PC-3 (cell line): ENCODE results near the gene BCL3. TPM values are rescaled to one million over a fixed set of nuclear protein-coding genes. Genes with fewer than 3 reads are reported as not detected.

Source experiments
- ATAC-seq: fragments of 200-7000 bp; cut with Tn5 transposase; 2 replicates; pipeline ENCODE4 v1.9.1; 2020; ENCODE audit warnings: mild to moderate bottlenecking, moderate library complexity
- BruUV-seq: library from RNA; stranded (reverse); fragments of 400-500 nt; replicated peaks from 2 replicates; lab custom pipeline; 2021; lab: Mats Ljungman, UMichigan
- CTCF ChIA-PET: fragments of 300-600 bp; sonication (Branson Sonifier 250); formaldehyde crosslinking; loops from one replicate; lab custom pipeline; 2022; ENCODE audit warnings: antibody characterized with exemption; lab: Charles Lee
- POLR2A ChIA-PET: fragments of 300-600 bp; sonication (Branson Sonifier 250); formaldehyde crosslinking; loops from one replicate; lab custom pipeline; 2022; ENCODE audit warnings: antibody characterized with exemption; ENCODE audit not compliant: unreplicated experiment; lab: Charles Lee
- DNase-seq: peaks from one replicate; pipeline ENCODE4 v3.0.0-alpha.2; 2015
- H2AFZ ChIP-seq: fragments of 300-600 bp; sonication (generic); 2 replicates; pipeline ENCODE4 v1.6.0; 2016; ENCODE audit warnings: antibody characterized with exemption, low read length
- H3F3A ChIP-seq: fragments of 300-600 bp; sonication (generic); one replicate; pipeline ENCODE4 v1.6.0; 2017; ENCODE audit warnings: antibody characterized with exemption, low read length, control low read depth, mild to moderate bottlenecking; ENCODE audit not compliant: unreplicated experiment
- H3K27ac ChIP-seq: fragments of 300-600 bp; sonication (generic); 2 replicates; pipeline ENCODE4 v1.5.1; 2016; ENCODE audit warnings: mild to moderate bottlenecking, low read length
- H3K27me3 ChIP-seq: fragments of 300-600 bp; sonication (generic); 2 replicates; pipeline ENCODE4 v1.6.1; 2016; ENCODE audit warnings: low read length, mixed read lengths
- H3K36me3 ChIP-seq: fragments of 300-600 bp; sonication (generic); 2 replicates; pipeline ENCODE4 v1.6.1; 2016; ENCODE audit warnings: low read depth, mixed run types, low read length, mixed read lengths
- H3K4me1 ChIP-seq: fragments of 300-600 bp; sonication (generic); 2 replicates; pipeline ENCODE4 v1.5.1; 2016; ENCODE audit warnings: low read length; ENCODE audit not compliant: insufficient read depth
- H3K4me2 ChIP-seq: fragments of 300-600 bp; sonication (generic); 2 replicates; pipeline ENCODE4 v1.6.0; 2016; ENCODE audit warnings: low read length
- H3K4me3 ChIP-seq: fragments of 300-600 bp; sonication (generic); 2 replicates; pipeline ENCODE4 v1.5.1; 2016; ENCODE audit warnings: mild to moderate bottlenecking, low read length, mixed read lengths
- H3K79me2 ChIP-seq: fragments of 300-600 bp; sonication (generic); 2 replicates; pipeline ENCODE4 v1.6.1; 2017; ENCODE audit warnings: low read length, mixed read lengths
- H3K9ac ChIP-seq: fragments of 300-600 bp; sonication (generic); 2 replicates; pipeline ENCODE4 v1.6.0; 2016; ENCODE audit warnings: mild to moderate bottlenecking, low read length
- H3K9me2 ChIP-seq: fragments of 300-600 bp; sonication (generic); replicated peaks from 2 replicates; pipeline ENCODE4 v1.6.1; 2016; ENCODE audit warnings: mixed run types, low read length, mixed read lengths
- H3K9me3 ChIP-seq: fragments of 300-600 bp; sonication (generic); 2 replicates; pipeline ENCODE4 v1.6.1; 2016; ENCODE audit warnings: low read length, mixed read lengths
- H4K20me1 ChIP-seq: fragments of 300-600 bp; sonication (generic); 2 replicates; pipeline ENCODE4 v1.6.1; 2016; ENCODE audit warnings: low read length, mixed read lengths
- EZH2 ChIP-seq: fragments of 300-600 bp; sonication (generic); IDR thresholded peaks from one replicate; pipeline ENCODE4 v1.6.1; 2017; ENCODE audit warnings: antibody characterized with exemption, mild to moderate bottlenecking, low read length; ENCODE audit not compliant: unreplicated experiment
- EZH2phosphoT487 ChIP-seq: fragments of 300-600 bp; sonication (generic); IDR thresholded peaks from 2 replicates; pipeline ENCODE4 v1.6.1; 2018; ENCODE audit warnings: mild to moderate bottlenecking, antibody characterized with exemption, low read length, borderline replicate concordance
- intact Hi-C: fragments of 100-400 bp; cut with micrococcal nuclease; formaldehyde crosslinking; loops from 2 replicates; pipeline ENCODE4 v1.9.0; 2023
- total RNA-seq: library from RNA; depleted of rRNA; stranded (reverse); fragments of >200 nt; gene quantifications from 2 replicates; pipeline ENCODE4 v1.2.3, GENCODE V29; 2014
- TF ChIP-seq, protein P1 (sequence below): fragments of 300-600 bp; sonication (generic); conservative IDR thresholded peaks from 2 replicates; pipeline ENCODE4 v1.5.1; 2017; ENCODE audit warnings: antibody characterized with exemption, low read depth, mild to moderate bottlenecking, low read length

BCL3 gene
- total RNA-seq, 1 experiment from 2014 or later, result 25.5 TPM

DNA sequence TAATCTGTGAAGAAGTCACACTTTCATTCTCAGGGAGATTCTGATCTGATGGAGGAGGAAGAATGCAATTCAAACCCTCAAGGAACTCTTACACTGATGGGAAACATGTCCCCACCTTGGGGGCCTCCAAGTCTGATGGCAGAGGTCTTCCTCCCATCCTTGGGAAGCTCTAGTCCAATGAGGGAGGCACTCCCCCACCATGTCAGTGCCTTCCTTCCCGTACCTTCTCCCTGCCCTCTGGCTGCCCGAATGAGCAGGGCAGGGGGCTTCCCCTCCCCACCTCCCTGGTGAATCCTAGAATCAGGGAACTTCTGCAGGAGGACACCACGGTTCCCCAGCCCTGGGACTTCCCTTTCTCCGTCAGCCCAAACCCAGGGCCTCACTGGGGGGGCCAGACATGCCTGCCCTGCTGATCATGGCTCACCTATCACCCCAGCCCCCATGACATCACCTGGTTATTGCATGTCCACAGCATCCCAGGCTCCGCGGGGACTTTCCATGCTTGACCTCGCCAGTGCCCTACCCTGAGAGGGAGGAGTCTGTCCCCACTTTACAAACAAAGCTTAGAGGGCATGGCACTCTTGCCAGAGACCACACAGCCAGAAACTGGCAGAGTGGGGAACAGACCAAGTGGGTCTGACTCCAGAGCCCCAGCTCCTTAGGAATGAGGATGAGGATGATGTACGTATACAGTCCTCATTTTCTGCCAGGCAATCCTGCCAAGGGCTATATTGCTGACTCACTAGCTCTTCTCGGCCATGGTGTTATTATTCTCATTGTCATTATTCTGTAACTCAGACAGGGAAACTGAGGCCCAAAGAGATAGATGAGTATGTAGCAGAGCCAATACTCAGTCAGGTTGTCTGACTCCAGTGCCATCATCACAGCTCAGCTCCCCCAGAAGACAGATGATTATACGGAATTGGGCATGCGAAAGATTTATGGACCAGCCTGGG is 9.6 kb upstream of the BCL3 start:
- ChIA-PET CTCF (no interaction called here), POLR2A (no interaction called here)
- no peak for DNase-seq
- Histone ChIP-seq H3K36me3 (no peaks in the 10 kb centered on the region), H3K9me2 (no peaks in the 10 kb centered on the region), H3K79me2 (no peaks in the 10 kb centered on the region), H3K4me2 (no peak overlapping the region), H3K9me3 (no peaks in the 10 kb centered on the region), H3K27me3 (no peaks in the 10 kb centered on the region), H3K4me1 (peaks cover 38% of the 10 kb centered on the region), H3F3A (no peaks in the 10 kb centered on the region), H3K27ac (no peak overlapping the region), H4K20me1 (no peaks in the 10 kb centered on the region), H2AFZ (no peak overlapping the region), H3K9ac (no peak overlapping the region), H3K4me3 (no peak overlapping the region)
- no TSS peak for BruUV-seq
- ATAC-seq, result no peak
- intact Hi-C loops, result no loop called here
- TF ChIP-seq EZH2 (no peak), EZH2phosphoT487 (no peak)
- TF ChIP-seq, protein P1, sequence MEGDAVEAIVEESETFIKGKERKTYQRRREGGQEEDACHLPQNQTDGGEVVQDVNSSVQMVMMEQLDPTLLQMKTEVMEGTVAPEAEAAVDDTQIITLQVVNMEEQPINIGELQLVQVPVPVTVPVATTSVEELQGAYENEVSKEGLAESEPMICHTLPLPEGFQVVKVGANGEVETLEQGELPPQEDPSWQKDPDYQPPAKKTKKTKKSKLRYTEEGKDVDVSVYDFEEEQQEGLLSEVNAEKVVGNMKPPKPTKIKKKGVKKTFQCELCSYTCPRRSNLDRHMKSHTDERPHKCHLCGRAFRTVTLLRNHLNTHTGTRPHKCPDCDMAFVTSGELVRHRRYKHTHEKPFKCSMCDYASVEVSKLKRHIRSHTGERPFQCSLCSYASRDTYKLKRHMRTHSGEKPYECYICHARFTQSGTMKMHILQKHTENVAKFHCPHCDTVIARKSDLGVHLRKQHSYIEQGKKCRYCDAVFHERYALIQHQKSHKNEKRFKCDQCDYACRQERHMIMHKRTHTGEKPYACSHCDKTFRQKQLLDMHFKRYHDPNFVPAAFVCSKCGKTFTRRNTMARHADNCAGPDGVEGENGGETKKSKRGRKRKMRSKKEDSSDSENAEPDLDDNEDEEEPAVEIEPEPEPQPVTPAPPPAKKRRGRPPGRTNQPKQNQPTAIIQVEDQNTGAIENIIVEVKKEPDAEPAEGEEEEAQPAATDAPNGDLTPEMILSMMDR, result no peak

DNA sequence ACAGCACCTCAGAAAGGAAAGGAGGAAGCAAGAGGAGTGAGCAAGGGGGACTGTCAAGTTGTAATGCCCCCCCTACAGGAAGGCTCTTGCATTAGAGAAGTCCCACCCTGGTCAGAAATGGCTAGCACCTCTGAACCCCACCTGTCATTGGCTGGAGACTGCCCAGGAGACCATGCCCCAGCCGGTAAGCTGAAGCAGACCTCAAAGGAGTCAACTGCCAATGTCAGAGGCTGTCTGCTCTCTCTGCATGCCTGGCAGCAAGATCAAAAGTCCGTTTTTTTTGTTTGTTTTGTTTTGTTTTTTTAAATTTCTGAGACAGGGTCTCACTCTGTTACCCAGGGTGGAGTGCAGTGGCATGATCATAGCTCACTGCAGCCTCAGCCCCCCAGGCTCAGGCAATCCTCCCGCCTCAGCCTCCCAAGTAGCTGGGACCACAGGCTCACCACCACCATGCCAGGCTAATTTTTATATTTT is 8.1 kb upstream of the BCL3 start:
- no TSS peak for BruUV-seq
- Histone ChIP-seq H3F3A (no peaks in the 10 kb centered on the region), H3K36me3 (no peaks in the 10 kb centered on the region), H3K9me3 (no peaks in the 10 kb centered on the region), H3K79me2 (no peaks in the 10 kb centered on the region), H3K9me2 (no peaks in the 10 kb centered on the region), H4K20me1 (no peaks in the 10 kb centered on the region), H3K27ac (peak overlapping the region; percentile 99), H3K9ac (peak overlapping the region; percentile 67; the same call in 1 of the 2 replicates), H3K27me3 (no peaks in the 10 kb centered on the region), H3K4me2 (no peak overlapping the region; the same call in 1 of the 2 replicates), H3K4me1 (peaks cover 37% of the 10 kb centered on the region), H2AFZ (no peak overlapping the region), H3K4me3 (no peak overlapping the region)
- intact Hi-C loops, result no loop called here
- DNase-seq (no peak), ATAC-seq (no peak)
- POLR2A ChIA-PET, result no interaction called here
- CTCF ChIA-PET, result interaction anchor here (1.9 kb wide), 1 partner anchor 17 kb away, joined by 6 read pairs; no protein-coding TSS in a partner anchor
- TF ChIP-seq, protein P1, result no peak
- no peak for TF ChIP-seq EZH2phosphoT487
- TF ChIP-seq EZH2, result no peak
